IMR-90 (cell line): ENCODE data around the gene SBF2. TPM values are rescaled to one million over a fixed set of nuclear protein-coding genes. Genes with fewer than 3 reads are reported as not detected.

Experiments
- ATAC-seq: fragments of 200-7000 bp; cut with Tn5 transposase; 2 replicates; pipeline ENCODE4 v1.9.1; 2020; ENCODE audit warnings: low read depth, mild to moderate bottlenecking, moderate library complexity
- BruUV-seq: library from RNA; stranded (reverse); fragments of 400-500 nt; replicated peaks from 2 replicates; lab custom pipeline; 2021; lab: Mats Ljungman, UMichigan
- CTCF ChIA-PET: fragments of 300-600 bp; formaldehyde crosslinking; extraction: SDS; loops from one replicate; lab custom pipeline; 2021; ENCODE audit warnings: antibody characterized with exemption; lab: Yijun Ruan, JAX
- POLR2A ChIA-PET: fragments of 300-600 bp; sonication (Branson Sonifier 250); formaldehyde crosslinking; loops from one replicate; lab custom pipeline; 2022; ENCODE audit warnings: antibody characterized with exemption; ENCODE audit not compliant: unreplicated experiment; lab: Charles Lee
- DNase-seq: peaks from one replicate; pipeline ENCODE4 v3.0.0; 2013
- H2AFZ ChIP-seq: replicated peaks from 2 replicates; pipeline ENCODE3; 2013; ENCODE audit warnings: low read length, mild to moderate bottlenecking; ENCODE audit not compliant: poor library complexity
- H2AK5ac ChIP-seq: 2 replicates; pipeline ENCODE4 v1.6.1; 2013; ENCODE audit warnings: low read depth, low read length, inconsistent platforms
- H2AK9ac ChIP-seq: replicated peaks from 2 replicates; pipeline ENCODE3; 2013; ENCODE audit warnings: mild to moderate bottlenecking, low read depth, low read length, moderate library complexity; ENCODE audit not compliant: poor library complexity
- H2BK120ac ChIP-seq: 2 replicates; pipeline ENCODE4 v1.6.1; 2013; ENCODE audit warnings: low read depth, low read length, inconsistent platforms
- H2BK15ac ChIP-seq: 3 replicates; pipeline ENCODE4 v1.6.1; 2013; ENCODE audit warnings: low read depth, low read length, inconsistent platforms
- H2BK20ac ChIP-seq: 2 replicates; pipeline ENCODE4 v1.6.1; 2013; ENCODE audit warnings: low read depth, mild to moderate bottlenecking, inconsistent platforms, low read length, moderate library complexity
- H2BK5ac ChIP-seq: 2 replicates; pipeline ENCODE4 v1.6.1; 2013; ENCODE audit warnings: mild to moderate bottlenecking, low read depth, low read length, inconsistent platforms; ENCODE audit not compliant: poor library complexity, severe bottlenecking
- H3K14ac ChIP-seq: replicated peaks from 2 replicates; pipeline ENCODE4 v1.6.1; 2013; ENCODE audit warnings: low read depth, low read length, inconsistent platforms
- H3K18ac ChIP-seq: 2 replicates; pipeline ENCODE4 v1.6.1; 2013; ENCODE audit warnings: low read depth, low read length, control low read depth
- H3K23ac ChIP-seq: 2 replicates; pipeline ENCODE4 v1.6.1; 2013; ENCODE audit warnings: low read depth, low read length, inconsistent platforms
- H3K27ac ChIP-seq: 2 replicates; pipeline ENCODE4 v1.5.1; 2013; ENCODE audit warnings: mild to moderate bottlenecking, control low read depth, low read length; ENCODE audit not compliant: insufficient read depth
- H3K27me3 ChIP-seq: 2 replicates; pipeline ENCODE4 v1.6.1; 2013; ENCODE audit warnings: low read length; ENCODE audit not compliant: control insufficient read depth, insufficient read depth
- H3K36me3 ChIP-seq: 2 replicates; pipeline ENCODE4 v1.6.1; 2013; ENCODE audit warnings: low read length, mixed read lengths; ENCODE audit not compliant: control insufficient read depth, insufficient read depth
- H3K4ac ChIP-seq: 2 replicates; pipeline ENCODE4 v1.6.1; 2013; ENCODE audit warnings: low read depth, low read length, inconsistent platforms
- H3K4me1 ChIP-seq: 2 replicates; pipeline ENCODE4 v1.6.1; 2013; ENCODE audit warnings: low read length, mixed read lengths; ENCODE audit not compliant: control insufficient read depth, insufficient read depth
- H3K4me2 ChIP-seq: 2 replicates; pipeline ENCODE4 v1.6.1; 2013; ENCODE audit warnings: low read depth, mild to moderate bottlenecking, control low read depth, low read length, moderate library complexity
- H3K4me3 ChIP-seq: 2 replicates; pipeline ENCODE4 v1.5.1; 2013; ENCODE audit warnings: low read depth, mild to moderate bottlenecking, control low read depth, low read length, moderate library complexity; ENCODE audit not compliant: insufficient read depth
- H3K56ac ChIP-seq: 2 replicates; pipeline ENCODE4 v1.6.1; 2013; ENCODE audit warnings: low read length, inconsistent platforms; ENCODE audit not compliant: insufficient read depth; ENCODE audit errors: extremely low read depth
- H3K79me1 ChIP-seq, 2 experiments: 2 replicates each; pipeline ENCODE4 v1.6.1; 2013; ENCODE audit warnings: low read length in 2 of 2, inconsistent platforms in 1 of 2, low read depth in 1 of 2
- H3K9ac ChIP-seq: 2 replicates; pipeline ENCODE4 v1.6.1; 2013; ENCODE audit warnings: low read depth, low read length, control low read depth
- H3K9me1 ChIP-seq: 2 replicates; pipeline ENCODE4 v1.6.1; 2013; ENCODE audit warnings: low read length, inconsistent platforms; ENCODE audit not compliant: insufficient read depth
- H3K9me3 ChIP-seq: 2 replicates; pipeline ENCODE4 v1.6.1; 2013; ENCODE audit warnings: low read length; ENCODE audit not compliant: control insufficient read depth, insufficient read depth
- H4K20me1 ChIP-seq: 2 replicates; pipeline ENCODE4 v1.6.1; 2013; ENCODE audit warnings: low read length, inconsistent platforms; ENCODE audit not compliant: insufficient read depth
- H4K5ac ChIP-seq: 2 replicates; pipeline ENCODE4 v1.6.1; 2013; ENCODE audit warnings: mild to moderate bottlenecking, low read depth, low read length, control low read depth
- H4K8ac ChIP-seq, 2 experiments: 2 replicates each; pipeline ENCODE4 v1.6.1; 2013; ENCODE audit warnings: low read depth in 2 of 2, low read length in 2 of 2, control low read depth in 1 of 2, inconsistent platforms in 1 of 2
- H4K91ac ChIP-seq: 2 replicates; pipeline ENCODE4 v1.6.1; 2013; ENCODE audit warnings: low read depth, low read length, inconsistent platforms; ENCODE audit not compliant: insufficient read depth
- FOS ChIP-seq: fragments of 150-350 bp; IDR thresholded peaks from 2 replicates; pipeline ENCODE4 v1.6.1; 2016; ENCODE audit warnings: low read depth, low read length
- MAFK ChIP-seq: IDR thresholded peaks from 2 replicates; pipeline ENCODE4 v1.6.1; 2012; ENCODE audit warnings: low read depth, low read length, improper control_type of control experiment
- MAZ ChIP-seq: IDR thresholded peaks from 2 replicates; pipeline ENCODE4 v1.6.1; 2012; ENCODE audit warnings: low read depth, mild to moderate bottlenecking, low read length, improper control_type of control experiment, moderate library complexity, borderline replicate concordance
- MXI1 ChIP-seq: IDR thresholded peaks from 2 replicates; pipeline ENCODE4 v1.6.1; 2012; ENCODE audit warnings: low read depth, mild to moderate bottlenecking, low read length, moderate library complexity, borderline replicate concordance
- WGBS, 2 experiments: methylation state at CpG; one replicate each; pipeline versions ENCODE4 v1.1.5 to v1.1.7; 2013; ENCODE audit warnings: missing lambda C conversion rate in 2 of 2; ENCODE audit not compliant: insufficient read length in 1 of 2; ENCODE audit errors: extremely low coverage in 2 of 2; 5-methylcytosine and 5-hydroxymethylcytosine counted together
- dilution Hi-C: fragments of 300-500 bp; cut with HindIII; formaldehyde crosslinking; loops from one replicate; pipeline ENCODE4 v1.14.3; 2018; ENCODE audit warnings: low sequenced_read_pairs; ENCODE audit not compliant: unreplicated experiment
- in situ Hi-C: fragments of 300-500 bp; cut with MboI; formaldehyde crosslinking; loops from 3 replicates; pipeline ENCODE4 v1.14.3; 2019; ENCODE audit warnings: low sequenced_read_pairs, inconsistent platforms, mixed read lengths
- intact Hi-C: fragments of 100-400 bp; cut with micrococcal nuclease; formaldehyde crosslinking; loops from 2 replicates; pipeline ENCODE4 v1.10.0; 2022
- polyA plus RNA-seq, 3 experiments: library from polyadenylated mRNA; depleted of rRNA; stranded (reverse); fragments of >200 nt; gene quantifications; 2 replicates each; pipeline ENCODE4 v1.2.3, GENCODE V29; 2012; ENCODE audit warnings: low replicate concordance in 1 of 3
- total RNA-seq: library from RNA; depleted of rRNA; stranded (reverse); fragments of >200 nt; gene quantifications from 2 replicates; pipeline ENCODE4 v1.2.3, GENCODE V29; 2012
- TF ChIP-seq, protein P1 (sequence below): fragments of 150-350 bp; IDR thresholded peaks from 2 replicates; pipeline ENCODE4 v1.6.1; 2016; ENCODE audit warnings: low read depth, mild to moderate bottlenecking, low read length, moderate library complexity, borderline replicate concordance

The SBF2 gene
- total and polyA plus RNA-seq, 2 of the 4 experiments (the other 2 are of a cell fraction) = 23.8 to 51.8 TPM

DNA sequence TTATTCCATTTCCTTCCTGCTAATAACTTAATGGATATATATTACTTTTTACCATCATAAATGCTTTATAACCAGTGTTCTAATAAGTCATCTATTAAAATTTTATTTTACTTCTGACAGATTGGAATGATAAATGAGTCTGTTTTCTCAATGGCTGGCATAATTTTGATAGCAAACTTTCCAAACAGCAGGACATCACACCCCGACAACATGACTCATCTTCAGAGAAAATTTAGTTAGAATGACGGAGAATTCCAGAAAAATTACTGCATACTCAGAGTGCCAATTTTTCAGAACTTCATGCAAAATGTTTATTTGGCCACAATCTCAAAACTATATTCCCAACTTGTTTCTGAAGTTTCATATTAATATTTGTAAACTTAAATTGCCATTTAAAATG is 455.8 kb downstream of the SBF2 start:
- H3K27ac ChIP-seq = no peak overlapping the region
- ChIA-PET POLR2A (no interaction called here), CTCF (no interaction called here)
- no peak overlapping the region for H2BK15ac ChIP-seq
- H4K5ac ChIP-seq = no peak overlapping the region
- in situ Hi-C loops = no loop called here
- H2BK5ac ChIP-seq = no peak overlapping the region
- intact Hi-C loops = no loop called here
- H2BK120ac ChIP-seq = no peak overlapping the region
- H3K14ac ChIP-seq = no peak overlapping the region
- H3K27me3 ChIP-seq = no peaks in the 10 kb centered on the region
- H3K4me2 ChIP-seq = no peak overlapping the region
- H4K20me1 ChIP-seq = no peaks in the 10 kb centered on the region
- no TSS peak for BruUV-seq
- no peak overlapping the region for H2AFZ ChIP-seq
- dilution Hi-C loops = no loop called here
- no peak overlapping the region for H2AK9ac ChIP-seq
- ATAC-seq (no peak), DNase-seq (no peak)
- 0 out of 2 replicates have a peak, but pooled peaks cover 2% of the 10 kb centered on the region for H3K4me1 ChIP-seq
- no peak overlapping the region for H2AK5ac ChIP-seq
- H3K56ac ChIP-seq = no peak overlapping the region
- H3K18ac ChIP-seq = no peak overlapping the region
- H3K36me3 ChIP-seq = peaks cover 9% of the 10 kb centered on the region
- no peak overlapping the region for H4K8ac ChIP-seq
- H3K79me1 ChIP-seq = peaks cover 3 to 4% of the 10 kb centered on the region in 2 experiments; a peak in 1 of 4 replicates
- no peak overlapping the region for H3K4ac ChIP-seq
- no peak overlapping the region for H4K91ac ChIP-seq
- WGBS, 2 experiments = no CpG with 5 or more reads among the region's 2 CpGs
- H3K4me3 ChIP-seq = no peak overlapping the region
- TF ChIP-seq MAZ (no peak), MXI1 (no peak), FOS (0 out of 2 replicates have a peak, but pooled peaks have one; percentile 4), MAFK (no peak)
- TF ChIP-seq, protein P1, sequence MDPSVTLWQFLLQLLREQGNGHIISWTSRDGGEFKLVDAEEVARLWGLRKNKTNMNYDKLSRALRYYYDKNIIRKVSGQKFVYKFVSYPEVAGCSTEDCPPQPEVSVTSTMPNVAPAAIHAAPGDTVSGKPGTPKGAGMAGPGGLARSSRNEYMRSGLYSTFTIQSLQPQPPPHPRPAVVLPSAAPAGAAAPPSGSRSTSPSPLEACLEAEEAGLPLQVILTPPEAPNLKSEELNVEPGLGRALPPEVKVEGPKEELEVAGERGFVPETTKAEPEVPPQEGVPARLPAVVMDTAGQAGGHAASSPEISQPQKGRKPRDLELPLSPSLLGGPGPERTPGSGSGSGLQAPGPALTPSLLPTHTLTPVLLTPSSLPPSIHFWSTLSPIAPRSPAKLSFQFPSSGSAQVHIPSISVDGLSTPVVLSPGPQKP = no peak
- H3K9me1 ChIP-seq = peaks cover 4% of the 10 kb centered on the region
- H2BK20ac ChIP-seq = no peak overlapping the region
- H3K23ac ChIP-seq = no peak overlapping the region
- no peak overlapping the region for H3K9ac ChIP-seq
- H3K9me3 ChIP-seq = no peaks in the 10 kb centered on the region
